HUES48 (cell line): ENCODE results near the gene WNK1.
"Not testable (repeated sequence)": the region's sequence is repeated elsewhere in the genome, so short reads cannot be mapped to it uniquely, and the experiment has no call there.

Source experiments
- H3K27ac ChIP-seq: one replicate; pipeline ENCODE4 v1.7.0; 2013; ENCODE audit warnings: low read depth, low read length, inconsistent platforms
- H3K27me3 ChIP-seq: 2 replicates; pipeline ENCODE4 v1.6.1; 2013; ENCODE audit warnings: mild to moderate bottlenecking, low read length; ENCODE audit not compliant: control insufficient read depth, insufficient read depth
- H3K36me3 ChIP-seq: 2 replicates; pipeline ENCODE4 v1.6.1; 2013; ENCODE audit warnings: low read length; ENCODE audit not compliant: control insufficient read depth, insufficient read depth
- H3K4me1 ChIP-seq: 2 replicates; pipeline ENCODE4 v1.6.1; 2013; ENCODE audit warnings: mild to moderate bottlenecking, low read length; ENCODE audit not compliant: control insufficient read depth, insufficient read depth
- H3K4me3 ChIP-seq: 2 replicates; pipeline ENCODE4 v1.5.1; 2013; ENCODE audit warnings: mild to moderate bottlenecking, low read depth, low read length
- H3K9ac ChIP-seq: 2 replicates; pipeline ENCODE4 v1.6.1; 2013; ENCODE audit warnings: mild to moderate bottlenecking, low read depth, low read length, moderate library complexity
- H3K9me3 ChIP-seq: 2 replicates; pipeline ENCODE4 v1.6.1; 2013; ENCODE audit warnings: low read length; ENCODE audit not compliant: control insufficient read depth, insufficient read depth

Gene WNK1

GRCh38 chr12:780750-781379 lies 28.5 kb downstream of the WNK1 start:
- H3K27me3 ChIP-seq, result no peaks in the 10 kb centered on the region
- no peaks in the 10 kb centered on the region for H3K9me3 ChIP-seq
- no peak overlapping the region for H3K4me3 ChIP-seq
- no peak overlapping the region for H3K9ac ChIP-seq
- no peak overlapping the region for H3K27ac ChIP-seq
- H3K36me3 ChIP-seq, result no peaks in the 10 kb centered on the region
- H3K4me1 ChIP-seq, result peaks cover 11% of the 10 kb centered on the region; the same call in 1 of the 2 replicates

GRCh38 chr12:785706-786105 lies 33.3 kb downstream of the WNK1 start:
- no peaks in the 10 kb centered on the region; the same call in 1 of the 2 replicates for H3K4me1 ChIP-seq
- H3K4me3 ChIP-seq, result no peak overlapping the region
- no peaks in the 10 kb centered on the region for H3K9me3 ChIP-seq
- H3K9ac ChIP-seq, result no peak overlapping the region
- no peaks in the 10 kb centered on the region for H3K27me3 ChIP-seq
- no peak overlapping the region for H3K27ac ChIP-seq
- no peaks in the 10 kb centered on the region for H3K36me3 ChIP-seq

- Histone ChIP-seq H3K4me3 (no peak overlapping the region), H3K27ac (no peak overlapping the region), H3K36me3 (no peaks in the 10 kb centered on the region), H3K27me3 (no peaks in the 10 kb centered on the region), H3K9me3 (no peaks in the 10 kb centered on the region), H3K4me1 (no peaks in the 10 kb centered on the region), H3K9ac (no peak overlapping the region)
These were observed 35.9 kb downstream of the WNK1 start for GRCh38 chr12:788288-788687.

- not testable (repeated sequence) for H3K36me3 ChIP-seq, H3K27me3 ChIP-seq, H3K4me1 ChIP-seq, H3K27ac ChIP-seq, H3K9ac ChIP-seq, H3K9me3 ChIP-seq, H3K4me3 ChIP-seq
These were observed 36.4 kb downstream of the WNK1 start for GRCh38 chr12:788762-789161.

- Histone ChIP-seq H3K9ac (no peak overlapping the region), H3K27me3 (no peaks in the 10 kb centered on the region), H3K9me3 (no peaks in the 10 kb centered on the region), H3K36me3 (no peaks in the 10 kb centered on the region), H3K4me1 (no peaks in the 10 kb centered on the region), H3K4me3 (no peak overlapping the region), H3K27ac (no peak overlapping the region)
These were observed 37.6 kb downstream of the WNK1 start for GRCh38 chr12:789852-790563.

- H3K27ac ChIP-seq, result no peak overlapping the region
- no peak overlapping the region for H3K9ac ChIP-seq
- H3K27me3 ChIP-seq, result no peaks in the 10 kb centered on the region
- H3K4me1 ChIP-seq, result peaks cover 2% of the 10 kb centered on the region; the same call in 1 of the 2 replicates
- no peaks in the 10 kb centered on the region for H3K36me3 ChIP-seq
- H3K9me3 ChIP-seq, result no peaks in the 10 kb centered on the region
- no peak overlapping the region for H3K4me3 ChIP-seq
These were observed 38.2 kb downstream of the WNK1 start for GRCh38 chr12:790608-791007.

- no peaks in the 10 kb centered on the region for H3K36me3 ChIP-seq
- H3K4me1 ChIP-seq, result peaks cover 11% of the 10 kb centered on the region; the same call in 1 of the 2 replicates
These were observed 40.7 kb downstream of the WNK1 start for GRCh38 chr12:793037-793436.

GRCh38 chr12:793711-794110 lies 41.3 kb downstream of the WNK1 start:
- Histone ChIP-seq H3K9me3 (no peaks in the 10 kb centered on the region), H3K4me3 (no peak overlapping the region), H3K4me1 (peaks cover 11% of the 10 kb centered on the region; the same call in 1 of the 2 replicates), H3K27me3 (no peaks in the 10 kb centered on the region), H3K36me3 (no peaks in the 10 kb centered on the region), H3K9ac (no peak overlapping the region), H3K27ac (no peak overlapping the region)

More at GRCh38 chr12:793037-793436, 40.7 kb downstream of the WNK1 start:
- no peaks in the 10 kb centered on the region for H3K9me3 ChIP-seq
- no peaks in the 10 kb centered on the region for H3K27me3 ChIP-seq
- no peak overlapping the region for H3K27ac ChIP-seq
- no peak overlapping the region for H3K4me3 ChIP-seq
- H3K9ac ChIP-seq, result no peak overlapping the region

- no peaks in the 10 kb centered on the region for H3K27me3 ChIP-seq
- no peak overlapping the region for H3K27ac ChIP-seq
- H3K9me3 ChIP-seq, result no peaks in the 10 kb centered on the region
- H3K4me1 ChIP-seq, result peaks cover 11% of the 10 kb centered on the region
- no peak overlapping the region for H3K9ac ChIP-seq
- no peaks in the 10 kb centered on the region for H3K36me3 ChIP-seq
- no peak overlapping the region for H3K4me3 ChIP-seq
These were observed 42.9 kb downstream of the WNK1 start for GRCh38 chr12:795305-795704.

- H3K9me3 ChIP-seq, result no peaks in the 10 kb centered on the region
- peaks cover 17% of the 10 kb centered on the region for H3K4me1 ChIP-seq
- H3K27ac ChIP-seq, result no peak overlapping the region
- H3K36me3 ChIP-seq, result no peaks in the 10 kb centered on the region
- no peak overlapping the region for H3K9ac ChIP-seq
- H3K4me3 ChIP-seq, result no peak overlapping the region
- no peaks in the 10 kb centered on the region for H3K27me3 ChIP-seq
These were observed 48.0 kb downstream of the WNK1 start for GRCh38 chr12:800401-800800.

- no peak overlapping the region for H3K27ac ChIP-seq
- no peak overlapping the region for H3K4me3 ChIP-seq
- H3K9ac ChIP-seq, result no peak overlapping the region
- no peaks in the 10 kb centered on the region for H3K27me3 ChIP-seq
- no peaks in the 10 kb centered on the region for H3K9me3 ChIP-seq
- no peaks in the 10 kb centered on the region for H3K36me3 ChIP-seq
- H3K4me1 ChIP-seq, result peaks cover 6% of the 10 kb centered on the region
These were observed 50.1 kb downstream of the WNK1 start for GRCh38 chr12:802242-803120.
